GM18511 (cell line): ENCODE data around the gene RGL4.
"Not testable (repeated sequence)": the region's sequence is repeated elsewhere in the genome, so short reads cannot be mapped to it uniquely, and the experiment has no call there.

Experiments used
- ATAC-seq: cut with Tn5 transposase; IDR thresholded peaks from one replicate; pipeline ENCODE4 v1.9.1; 2021; ENCODE audit warnings: mild to moderate bottlenecking, moderate library complexity; ENCODE audit not compliant: unreplicated experiment

RGL4 gene

GRCh38 chr22:23690713-23691112, at the start of gene RGL4:
RGL4 (plus strand) TSS chr22:23691013; CDS start chr22:23692031, 1,018 bp downstream.
- ATAC-seq, result no peak

- not testable (repeated sequence) for ATAC-seq
These were observed 44.3 kb upstream of the RGL4 start for GRCh38 chr22:23646526-23646925.

GRCh38 chr22:23649071-23649501, 41.7 kb upstream of the RGL4 start:
- ATAC-seq, result no peak

- no peak for ATAC-seq
These were observed 39.1 kb upstream of the RGL4 start for GRCh38 chr22:23651676-23652075.

GRCh38 chr22:23652286-23652685, 38.5 kb upstream of the RGL4 start:
- ATAC-seq, result no peak

- ATAC-seq, result no peak
These were observed 38.1 kb upstream of the RGL4 start for GRCh38 chr22:23652711-23653110.

GRCh38 chr22:23655891-23656475, 34.8 kb upstream of the RGL4 start:
- no peak for ATAC-seq

GRCh38 chr22:23657727-23658126, 33.1 kb upstream of the RGL4 start:
- ATAC-seq, result no peak

GRCh38 chr22:23660381-23660780, 30.4 kb upstream of the RGL4 start:
- not testable (repeated sequence) for ATAC-seq

- ATAC-seq, result no peak
These were observed 20.2 kb upstream of the RGL4 start for GRCh38 chr22:23670378-23671295.

GRCh38 chr22:23671387-23671786, 19.4 kb upstream of the RGL4 start:
- ATAC-seq, result not testable (repeated sequence)

- not testable (repeated sequence) for ATAC-seq
These were observed 18.3 kb upstream of the RGL4 start for GRCh38 chr22:23672307-23673049.

GRCh38 chr22:23673050-23673620, 17.7 kb upstream of the RGL4 start:
- ATAC-seq, result no peak

- ATAC-seq, result no peak
These were observed 16.8 kb upstream of the RGL4 start for GRCh38 chr22:23673826-23674690.

GRCh38 chr22:23674886-23675501, 15.8 kb upstream of the RGL4 start:
- ATAC-seq, result not testable (repeated sequence)

GRCh38 chr22:23675502-23676415, 15.1 kb upstream of the RGL4 start:
- ATAC-seq, result no peak

GRCh38 chr22:23676841-23677700, 13.7 kb upstream of the RGL4 start:
- ATAC-seq, result not testable (repeated sequence)

GRCh38 chr22:23677701-23677995, 13.2 kb upstream of the RGL4 start:
- no peak for ATAC-seq
